Activated naive CD4-positive, alpha-beta T cell treated with Interleukin-2 at 50 U/mL for 16 hours (primary cell): ENCODE measurements around the gene FHOD3.

ENCODE experiments used
- DNase-seq: peaks from one replicate; pipeline ENCODE4 v3.0.0-alpha.2; 2020

Gene FHOD3

DNA sequence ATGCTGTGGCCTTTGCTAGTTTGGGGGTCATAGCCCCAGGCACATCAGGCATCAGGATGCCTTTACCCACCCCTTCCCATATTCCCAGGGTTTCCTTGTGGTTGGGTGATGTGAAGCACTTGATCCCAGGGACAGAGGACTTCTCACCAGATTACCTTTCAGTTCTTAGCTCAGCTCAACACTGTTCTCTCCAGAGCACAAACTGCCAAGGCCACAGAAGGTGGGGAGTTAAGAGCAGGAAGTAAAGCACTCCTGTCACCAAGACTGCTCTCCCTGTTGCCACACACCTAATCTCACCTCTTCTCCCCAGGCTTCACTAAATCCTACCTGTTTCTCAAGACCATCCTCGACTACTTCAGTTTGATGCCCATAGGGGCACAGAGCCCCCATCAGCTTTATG lies 25.9 kb downstream of the FHOD3 start:
- no peak for DNase-seq

DNA sequence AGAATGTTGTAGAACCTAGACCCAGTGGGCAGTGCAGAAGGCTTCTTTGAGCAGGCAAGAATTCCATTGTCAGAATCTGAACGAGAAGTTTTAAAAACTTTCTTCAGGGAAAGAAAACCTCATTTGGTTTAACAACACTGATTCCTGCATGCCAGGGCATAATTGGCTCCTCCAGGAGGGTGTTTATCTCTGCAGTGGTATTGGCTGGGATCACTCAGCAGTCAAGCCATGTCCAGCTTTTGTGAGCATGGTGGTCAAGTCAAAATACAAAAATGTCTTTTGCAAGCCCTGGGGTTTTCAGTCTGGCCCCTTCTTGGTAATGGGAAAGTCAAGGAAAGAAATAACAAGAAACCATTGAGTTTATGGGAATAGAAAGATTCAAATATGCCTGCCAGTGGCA lies 28.3 kb downstream of the FHOD3 start:
- DNase-seq, result no peak

DNA sequence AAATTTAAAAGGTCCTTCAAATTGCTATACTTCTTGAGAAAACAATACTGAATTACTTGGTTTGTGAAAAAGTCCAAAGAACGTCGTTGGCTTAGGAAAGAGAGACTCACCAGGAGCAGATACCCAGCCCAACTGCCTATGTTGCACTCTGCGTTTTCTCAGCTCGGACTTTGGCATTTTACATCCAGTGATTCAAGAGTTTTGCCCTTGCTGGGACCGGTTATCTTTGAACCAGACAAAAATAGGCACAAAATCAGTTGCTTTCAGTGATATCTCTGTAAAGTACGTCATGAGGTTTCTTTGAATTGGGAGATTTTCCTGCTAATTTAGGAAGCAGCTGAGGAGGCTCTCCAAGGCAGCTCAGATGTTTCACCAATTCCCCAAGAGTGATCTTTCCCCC lies 29.3 kb downstream of the FHOD3 start:
- no peak for DNase-seq

DNA sequence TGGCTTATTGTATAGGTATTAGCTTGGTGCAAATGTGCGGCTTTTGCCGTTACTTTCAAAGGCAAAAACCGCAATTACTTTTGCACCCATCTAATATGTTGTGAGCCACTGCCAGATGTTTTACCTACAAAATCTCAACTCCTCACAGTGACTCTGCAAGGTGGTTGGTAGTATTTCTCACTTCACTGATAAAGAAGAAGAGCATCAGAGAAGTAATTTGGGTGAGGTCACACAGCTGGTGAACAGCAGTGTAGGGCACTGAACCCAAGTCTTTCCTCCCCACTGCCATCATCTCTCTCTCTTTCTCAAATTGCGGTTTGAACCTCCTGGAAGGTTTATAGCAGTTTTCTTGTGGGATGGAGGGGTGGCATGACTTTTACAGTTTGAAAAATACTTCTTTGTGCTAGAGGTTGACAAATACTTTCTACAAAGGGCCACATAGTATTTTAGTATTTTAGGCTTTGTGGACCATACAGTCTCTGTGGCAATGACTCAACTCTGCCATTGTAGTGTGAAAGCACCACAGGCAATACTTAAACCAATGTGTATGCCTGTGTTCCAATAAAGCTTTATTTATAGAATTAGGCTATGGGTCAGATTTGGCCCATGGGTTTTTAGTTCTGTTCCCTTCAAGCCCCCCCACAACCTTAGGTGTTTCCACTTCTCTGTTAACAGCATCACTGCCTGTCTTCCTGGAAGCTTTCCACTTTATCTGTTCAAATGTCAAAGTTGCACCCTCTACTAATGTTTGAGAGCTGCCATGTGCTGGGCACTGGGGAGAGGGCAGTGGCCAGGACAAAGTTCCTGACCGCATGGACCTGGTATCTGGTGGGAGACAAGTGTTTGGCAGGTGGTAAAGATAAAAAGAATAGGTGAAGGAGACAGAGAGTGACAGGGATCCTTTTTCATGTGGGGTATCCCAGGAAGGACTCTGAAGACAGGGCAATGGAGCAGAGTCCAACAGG lies 30.1 kb downstream of the FHOD3 start:
- no peak for DNase-seq

DNA sequence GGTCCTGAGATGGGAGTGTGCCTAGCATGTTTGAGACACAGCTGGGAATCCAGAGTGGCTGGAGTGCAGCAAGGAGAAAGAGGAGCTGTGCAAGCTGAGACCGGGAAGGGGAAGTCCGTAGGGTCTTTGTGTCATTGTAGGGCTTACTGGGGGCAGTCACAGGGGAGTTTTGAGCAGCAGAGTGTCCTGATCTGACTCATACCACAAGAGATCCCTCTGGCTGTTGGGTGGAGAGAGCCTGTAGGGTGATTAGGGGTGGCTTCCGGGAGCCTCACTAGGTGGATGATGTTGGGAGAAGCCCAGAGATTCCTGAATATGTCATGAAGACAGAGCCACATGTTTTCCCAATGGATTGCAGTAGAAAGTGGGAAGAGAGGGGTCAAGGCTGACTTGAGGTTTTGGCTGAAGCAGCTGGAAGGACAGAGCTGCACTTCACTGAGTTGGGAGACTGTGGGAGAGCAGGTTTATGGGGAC lies 30.9 kb downstream of the FHOD3 start:
- DNase-seq, result no peak

DNA sequence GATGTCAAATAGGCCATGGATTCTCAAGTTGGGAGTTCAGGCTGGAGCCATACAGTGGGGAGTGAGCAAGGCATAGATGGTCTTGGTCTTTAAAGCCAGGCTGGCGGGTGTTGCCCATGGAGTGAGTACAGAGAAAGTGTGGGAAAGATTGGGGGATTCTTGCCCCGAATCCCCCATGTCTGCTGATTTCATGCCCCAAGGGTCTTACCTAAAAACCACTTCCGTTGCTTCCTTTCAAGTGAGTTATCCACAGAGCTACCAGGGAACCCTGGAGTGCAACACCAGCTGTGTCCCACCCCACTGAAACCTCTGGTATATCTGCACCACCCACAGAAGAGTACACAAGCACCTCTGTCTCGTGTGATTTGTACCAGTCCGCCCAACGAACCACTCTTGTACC lies 31.4 kb downstream of the FHOD3 start:
- DNase-seq, result no peak

DNA sequence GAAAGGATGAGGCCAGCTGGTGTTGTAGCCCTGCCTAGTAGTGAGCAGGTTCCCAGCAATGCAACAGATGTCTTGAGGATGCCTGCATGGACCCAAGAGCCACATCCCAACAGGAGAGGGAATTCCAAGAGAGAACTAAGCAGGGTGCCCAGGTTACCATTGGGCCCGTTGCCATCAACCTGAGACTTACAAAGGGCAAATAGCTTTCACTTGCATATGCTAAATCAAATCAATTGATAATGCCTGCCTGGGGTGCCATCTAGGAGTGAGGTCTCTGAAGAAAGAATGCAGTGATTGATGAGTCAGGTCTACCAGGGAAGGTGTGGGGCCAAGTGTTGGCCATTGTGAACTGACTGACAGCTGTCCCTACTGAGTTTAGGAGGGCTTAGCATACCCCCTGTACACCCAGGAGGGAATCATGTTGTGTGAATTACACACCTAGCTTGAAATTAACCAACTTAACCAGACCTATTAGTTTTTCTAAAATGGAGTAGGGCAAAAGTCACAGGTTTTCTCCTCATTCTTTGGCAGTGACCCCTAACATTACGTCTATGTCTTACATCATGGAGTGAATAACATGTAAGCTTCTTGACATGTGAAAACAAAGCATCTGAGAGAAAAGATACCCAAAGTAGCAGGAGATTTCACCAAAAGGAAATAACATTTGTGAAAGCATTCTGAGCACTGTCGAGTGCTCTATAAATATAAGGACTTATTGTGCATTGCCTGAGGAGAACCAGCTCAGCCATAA lies 32.3 kb downstream of the FHOD3 start:
- DNase-seq, result no peak

DNA sequence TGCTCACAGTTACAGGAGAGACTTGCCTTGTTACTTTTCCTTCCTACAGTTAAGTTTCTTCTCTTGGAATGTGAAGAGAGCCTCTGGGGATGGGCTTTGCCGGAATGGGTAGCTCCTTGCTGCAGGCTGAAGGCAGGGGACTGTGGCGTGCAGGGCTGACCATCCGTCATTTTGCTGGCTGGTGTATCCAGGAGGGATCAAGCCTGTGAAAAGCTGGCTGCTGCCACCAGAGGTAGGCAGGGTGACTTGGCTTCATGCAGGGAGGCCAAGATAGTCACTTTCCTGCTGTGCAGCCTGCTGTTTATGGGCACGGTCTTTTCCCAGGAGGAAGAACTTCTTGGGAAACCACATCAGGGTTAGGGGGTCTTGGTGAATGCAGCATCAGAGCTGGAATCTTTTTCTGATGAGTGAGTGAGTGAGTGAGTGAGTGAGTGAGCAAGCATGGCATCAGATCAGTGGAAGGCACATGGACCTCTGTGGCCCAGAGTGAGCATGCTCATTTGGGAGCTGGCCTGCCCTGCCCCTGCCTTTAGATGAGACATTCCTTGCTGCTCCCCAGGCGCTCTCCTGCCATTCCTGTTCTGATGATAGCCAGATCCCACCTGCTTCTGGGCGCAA lies 33.0 kb downstream of the FHOD3 start:
- DNase-seq, result no peak

DNA sequence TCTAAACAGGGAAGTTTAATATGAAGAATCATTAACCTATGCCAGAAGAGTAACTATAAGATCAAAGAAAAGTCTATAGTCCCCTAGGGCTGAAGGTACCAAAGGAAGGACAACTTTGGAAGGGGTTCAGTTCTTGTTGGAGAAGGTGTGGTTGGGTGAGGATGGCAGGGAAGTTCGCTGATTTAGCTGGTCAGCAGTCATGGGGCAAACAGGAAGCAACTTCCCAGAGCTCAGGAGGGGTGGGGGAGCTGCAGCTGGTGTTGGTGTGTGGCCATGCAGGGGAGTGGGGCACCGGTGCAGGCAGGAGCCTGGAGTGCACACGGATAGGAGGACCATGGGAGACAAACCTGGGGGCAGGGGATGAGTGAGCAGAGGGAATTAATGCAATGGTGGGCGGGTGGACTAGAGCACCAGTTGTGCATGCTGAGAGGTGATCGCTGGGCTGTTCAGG lies 34.0 kb downstream of the FHOD3 start:
- DNase-seq, result no peak

DNA sequence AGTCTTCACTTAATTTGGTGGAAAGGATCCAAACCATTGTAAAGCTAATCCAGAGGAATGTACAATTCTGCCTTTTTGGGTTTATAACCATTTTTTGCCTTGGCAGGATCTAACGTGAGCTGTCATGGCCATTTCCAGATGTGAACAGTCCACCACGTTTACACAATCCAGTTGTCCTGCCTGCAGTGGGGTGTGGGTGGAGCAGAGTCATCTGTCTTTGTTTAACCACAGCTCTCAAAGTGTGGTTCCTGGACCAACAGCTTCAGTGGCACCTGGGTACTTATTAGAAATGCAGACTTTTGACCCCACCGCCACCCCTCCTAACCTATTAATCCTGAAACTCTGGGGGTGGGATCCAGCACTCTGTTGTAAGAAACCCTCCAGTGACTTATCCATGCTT lies 35.9 kb downstream of the FHOD3 start:
- DNase-seq, result no peak

DNA sequence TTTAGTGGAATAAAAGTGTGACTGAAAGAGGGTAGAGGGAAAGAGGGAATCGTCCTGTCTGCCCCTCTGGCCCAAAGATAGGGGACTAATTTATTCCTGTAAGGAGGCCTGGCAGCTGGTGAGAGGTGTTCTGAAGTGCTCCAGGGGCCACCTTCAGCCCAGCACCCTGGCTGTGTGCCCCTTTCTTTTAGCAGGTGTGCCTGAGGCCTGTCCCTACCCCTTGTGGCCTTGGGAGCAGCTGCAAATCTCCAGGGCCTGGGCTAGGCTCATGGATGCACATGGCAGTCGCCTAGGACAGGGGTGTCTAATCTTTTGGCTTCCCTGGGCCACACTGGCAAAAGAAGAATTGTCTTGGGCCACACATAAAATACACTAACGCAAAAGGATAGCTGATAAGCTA lies 37.3 kb downstream of the FHOD3 start:
- DNase-seq, result no peak

DNA sequence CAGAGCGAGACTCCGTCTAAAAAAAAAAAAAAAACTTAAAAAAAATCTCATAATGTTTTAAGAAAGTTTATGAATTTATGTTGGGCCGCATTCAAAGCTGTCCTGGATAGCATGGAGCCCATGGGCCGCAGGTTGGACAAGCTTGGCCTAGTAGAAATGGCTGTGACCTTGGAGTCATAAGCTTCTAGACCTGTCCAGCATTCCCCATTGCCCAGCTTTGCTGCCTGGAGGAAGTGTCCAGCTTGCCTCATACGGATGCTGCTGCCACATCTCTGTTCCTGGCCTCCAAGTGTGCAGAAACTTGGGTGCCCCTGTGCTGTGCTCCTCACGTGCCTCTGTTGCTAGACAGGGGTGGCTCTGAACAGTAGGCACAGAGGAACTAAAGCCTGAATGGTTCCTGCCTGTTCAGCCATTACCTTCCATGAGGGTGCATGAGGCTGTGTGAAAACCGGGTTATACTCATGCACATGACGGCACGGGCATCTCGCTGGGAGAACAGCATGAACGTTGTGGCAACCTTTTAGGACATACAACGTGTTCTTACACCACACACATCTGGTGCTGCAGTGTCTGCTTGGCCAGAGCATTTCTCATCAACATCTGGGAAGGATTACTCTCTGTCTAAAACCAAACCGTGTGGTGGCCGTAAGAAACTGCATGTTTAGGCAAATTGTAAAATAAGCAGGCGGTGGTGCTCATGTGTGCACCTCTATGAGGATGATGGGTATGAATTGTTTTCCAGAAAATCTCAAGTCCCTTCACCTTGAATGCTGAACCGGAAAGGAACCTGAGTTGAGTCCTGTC lies 38.2 kb downstream of the FHOD3 start:
- no peak for DNase-seq

DNA sequence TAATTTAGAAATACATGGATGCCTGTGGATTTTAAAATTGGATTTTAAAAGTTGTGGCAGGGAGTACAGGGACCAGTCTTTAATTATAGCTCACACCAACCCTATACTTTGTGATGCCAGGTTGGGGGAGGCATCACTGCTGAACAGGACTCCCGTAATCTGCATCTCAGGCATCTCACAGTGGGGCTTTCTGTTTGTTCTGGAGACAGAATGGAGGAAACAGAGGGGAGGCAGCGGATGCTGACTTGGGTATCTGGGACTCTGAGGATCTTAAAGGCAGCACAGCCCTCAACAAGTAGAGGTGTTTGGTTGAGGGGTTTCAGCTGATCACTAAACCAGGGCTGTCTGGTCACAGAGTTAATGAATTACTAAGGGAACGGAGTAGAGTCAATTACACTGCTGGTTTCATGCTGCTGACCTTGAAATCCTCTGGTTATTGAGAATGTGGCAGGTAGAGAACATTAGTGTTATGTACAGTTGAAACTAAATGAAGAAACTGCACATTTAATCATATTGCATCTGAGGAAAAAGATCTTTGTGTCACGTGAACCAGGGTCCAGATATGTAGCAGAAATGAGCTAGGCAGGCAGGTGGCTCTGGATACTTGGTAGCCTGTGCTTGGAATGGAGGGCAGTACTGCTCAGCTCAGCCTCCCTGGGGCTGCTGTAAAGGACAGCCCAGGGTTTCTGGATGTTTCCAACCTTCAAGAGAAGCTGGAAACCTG lies 40.3 kb downstream of the FHOD3 start:
- DNase-seq, result no peak

DNA sequence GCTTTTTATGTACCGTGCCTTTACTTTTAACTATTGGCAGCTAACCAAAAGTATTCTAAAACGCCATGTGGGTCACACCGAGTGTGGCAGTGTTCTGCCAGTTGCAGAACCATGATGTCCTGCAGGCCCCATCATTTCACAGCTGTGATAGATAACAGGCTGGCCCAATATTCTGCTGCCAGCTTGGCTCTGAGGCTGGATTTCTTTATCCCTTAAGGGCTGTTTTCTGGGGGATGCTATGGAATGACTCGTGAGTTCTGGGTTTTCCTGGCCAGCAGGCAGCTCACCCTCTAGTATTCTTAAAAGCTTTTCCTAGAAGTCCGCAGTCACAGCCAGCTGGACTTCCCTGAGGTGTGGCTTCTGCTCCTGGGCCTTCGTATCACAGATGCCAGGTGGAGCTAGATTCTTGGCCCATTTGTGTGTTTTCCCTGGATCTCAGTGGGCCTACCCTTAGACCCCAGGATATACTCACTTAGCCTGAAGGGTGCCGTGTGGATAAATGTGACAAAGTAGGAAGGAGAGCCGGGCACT lies 41.0 kb downstream of the FHOD3 start:
- no peak for DNase-seq

DNA sequence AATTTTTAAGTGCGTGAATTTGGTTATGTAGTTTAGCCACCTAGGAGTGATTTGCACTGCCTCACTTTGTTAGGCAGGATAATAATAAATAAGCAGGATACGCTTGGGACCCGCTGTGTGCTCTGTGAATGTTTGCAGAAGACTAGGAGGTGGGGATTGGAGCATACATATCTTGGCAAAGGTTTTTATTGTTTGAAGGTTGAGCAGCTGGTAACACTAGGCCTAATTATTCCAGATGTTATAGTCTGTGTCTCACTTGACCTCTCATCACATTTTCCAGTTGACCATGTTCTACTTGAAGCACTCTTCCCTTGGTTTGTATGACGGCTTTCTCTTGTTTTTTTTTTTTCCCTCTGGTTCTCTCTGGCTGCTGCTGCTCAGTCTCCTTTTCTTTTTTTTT lies 42.7 kb downstream of the FHOD3 start:
- no peak for DNase-seq

DNA sequence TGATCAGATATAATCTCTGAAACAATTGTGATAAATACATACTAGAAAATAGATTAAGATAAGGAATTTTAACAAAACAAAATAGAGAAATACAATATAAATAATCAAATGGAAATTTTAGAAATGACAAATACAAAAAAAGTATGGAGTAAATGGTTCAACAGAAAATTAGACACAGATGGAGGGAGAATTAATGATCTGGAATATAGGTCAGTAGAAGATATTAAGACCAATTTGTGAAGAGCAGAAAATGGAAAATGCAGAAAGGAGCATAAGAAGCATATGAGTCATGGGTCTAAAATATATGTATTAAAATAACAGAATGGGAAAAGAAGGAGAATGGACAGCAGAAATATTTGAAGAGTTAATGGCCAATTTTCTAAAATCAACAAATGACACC lies 44.4 kb downstream of the FHOD3 start:
- DNase-seq, result no peak

DNA sequence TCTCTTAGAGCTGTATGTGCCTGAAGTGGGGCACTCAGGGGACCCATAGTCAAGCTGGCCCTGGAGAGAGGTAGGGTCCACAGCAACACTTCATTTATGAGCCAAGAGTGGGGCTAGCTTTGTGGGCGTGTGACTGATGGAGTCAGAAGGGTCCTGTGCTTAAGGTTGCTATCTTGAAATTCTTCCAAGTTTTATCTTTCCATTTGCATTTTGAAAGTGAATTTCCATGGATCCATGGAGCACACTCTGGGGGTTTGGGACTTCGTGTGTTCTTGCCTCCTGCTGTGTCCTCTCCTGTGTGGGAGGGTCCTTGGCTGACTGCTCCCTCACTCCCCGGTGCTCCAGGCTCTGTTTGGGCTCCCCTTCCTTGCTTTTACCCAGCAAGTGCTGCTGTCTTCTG lies 50.8 kb downstream of the FHOD3 start:
- no peak for DNase-seq

DNA sequence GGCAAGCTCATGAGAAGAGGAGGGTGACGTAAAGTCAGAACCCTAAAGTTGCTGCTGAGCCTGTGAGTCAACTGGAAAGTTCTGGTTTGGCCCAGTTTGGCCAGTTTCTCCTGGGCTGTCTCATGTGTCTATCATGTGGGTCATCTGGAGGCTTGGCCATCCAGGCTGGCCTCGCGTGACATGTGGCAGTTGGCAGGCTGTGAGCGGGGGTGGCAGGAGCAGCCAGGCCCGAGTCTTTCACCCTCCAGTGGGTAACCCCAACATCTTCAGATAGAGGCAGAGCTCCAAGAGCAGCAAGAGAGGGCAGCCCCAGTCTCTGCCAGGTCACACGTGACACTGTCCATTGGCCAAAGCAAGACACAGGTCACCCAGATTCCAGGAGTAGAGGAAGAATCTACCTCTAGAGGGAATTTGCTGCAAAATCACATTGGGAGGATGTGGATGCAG lies 51.5 kb downstream of the FHOD3 start:
- DNase-seq, result no peak

DNA sequence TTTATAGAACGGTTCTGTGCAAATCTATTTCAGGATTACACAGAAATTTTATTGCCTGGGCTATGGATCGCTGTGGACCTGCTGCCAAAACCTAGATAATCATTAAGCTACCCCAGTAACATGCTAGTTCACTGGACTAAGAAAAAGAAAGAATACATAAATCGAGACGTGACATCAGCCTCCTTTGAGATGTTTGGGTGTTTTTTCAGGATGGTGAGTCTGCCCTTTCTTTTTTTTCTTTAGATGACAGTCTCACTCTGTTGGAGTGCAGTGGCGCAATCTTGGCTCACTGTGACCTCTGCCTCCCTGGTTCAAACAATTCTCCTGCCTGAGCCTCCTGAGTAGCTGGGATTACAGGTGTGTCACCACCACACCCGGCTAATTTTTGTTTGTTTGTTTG lies 52.0 kb downstream of the FHOD3 start:
- no peak for DNase-seq

DNA sequence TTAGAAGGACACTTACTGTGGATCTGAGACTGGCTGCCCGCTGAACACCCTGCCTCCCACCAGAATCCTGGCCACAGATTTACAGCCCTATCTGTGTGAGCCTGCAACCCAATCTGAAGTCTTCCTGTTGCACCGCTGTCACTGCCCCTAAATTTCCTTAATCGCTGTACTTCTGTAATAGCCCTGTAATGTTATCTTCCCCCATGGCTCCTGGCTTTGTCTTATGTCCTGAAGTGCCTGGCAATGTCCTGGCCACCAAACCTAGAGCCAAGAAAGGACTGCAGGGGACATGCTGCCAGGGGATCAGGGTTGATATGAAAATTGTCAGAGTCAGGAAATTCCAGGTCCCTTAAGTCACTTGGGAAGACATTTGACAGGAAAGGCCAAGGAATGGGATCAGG lies 52.7 kb downstream of the FHOD3 start:
- DNase-seq, result no peak

DNA sequence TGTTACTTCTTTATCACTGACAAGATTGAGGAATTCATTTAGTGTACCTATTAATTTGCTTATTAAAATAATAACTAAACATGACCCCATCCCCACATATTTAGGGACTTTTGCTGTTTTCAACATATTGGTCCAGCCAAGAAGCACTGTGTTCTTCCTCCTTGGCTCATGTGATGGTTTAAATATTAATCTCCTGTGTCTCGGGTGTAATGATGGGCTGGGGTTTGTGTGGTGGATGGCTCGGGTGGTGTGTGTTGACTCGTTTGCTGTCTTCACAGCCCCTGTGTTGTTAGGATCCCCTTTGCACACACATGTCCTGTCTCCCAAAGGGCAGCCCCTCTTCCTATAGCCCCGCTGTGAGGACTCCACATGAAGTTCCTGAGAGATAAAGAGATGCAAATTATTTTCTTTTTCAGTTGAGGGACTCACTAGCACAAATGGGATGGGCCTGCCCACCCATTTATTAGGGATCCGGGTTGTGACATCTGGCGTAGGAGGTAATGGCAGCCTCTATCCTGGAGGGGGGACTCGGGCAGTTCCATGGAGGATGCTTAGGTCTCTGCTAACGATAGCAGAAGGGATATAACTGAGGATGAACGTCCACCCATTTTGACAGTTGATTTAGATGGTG lies 53.4 kb downstream of the FHOD3 start:
- DNase-seq, result no peak
